GM12878 (cell line): Measurements from ENCODE around the gene ABI3.

Experiments
- EP300 ChIP-seq, 2 experiments: fragments of 150-350 bp in 1 of 2; IDR thresholded peaks; 2 replicates each; pipeline ENCODE4 v1.6.1; 2011 to 2012; ENCODE audit warnings: low read depth in 2 of 2, low read length in 2 of 2, borderline replicate concordance in 1 of 2, improper control_type of control experiment in 1 of 2, inconsistent platforms in 1 of 2; ENCODE audit not compliant: control insufficient read depth in 1 of 2
- RBBP5 ChIP-seq: fragments of 200-600 bp; sonication (generic); conservative IDR thresholded peaks from 2 replicates; pipeline ENCODE4 v1.6.1; 2016
- STAT1 ChIP-seq: fragments of 450-650 bp; conservative IDR thresholded peaks from 2 replicates; pipeline ENCODE4 v1.6.1; 2014; ENCODE audit warnings: antibody characterized with exemption, mild to moderate bottlenecking
- USF1 ChIP-seq: IDR thresholded peaks from 2 replicates; pipeline ENCODE4 v1.6.1; 2011; ENCODE audit warnings: borderline replicate concordance, low read depth, mild to moderate bottlenecking, moderate library complexity, mixed read lengths, low read length; ENCODE audit not compliant: insufficient read depth; ENCODE audit errors: extremely low read length
- USF2 ChIP-seq: IDR thresholded peaks from 2 replicates; pipeline ENCODE4 v1.6.1; 2011; ENCODE audit warnings: low read depth, low read length, improper control_type of control experiment, borderline replicate concordance
- YY1 ChIP-seq: IDR thresholded peaks from 2 replicates; pipeline ENCODE4 v1.6.1; 2011; ENCODE audit warnings: low read depth, mild to moderate bottlenecking, low read length

- TF ChIP-seq STAT1 (no peak), USF2 (no peak), USF1 (no peak), YY1 (no peak), EP300 (IDR thresholded peaks at IDR 0.05; ENCODE audit: borderline replicate concordance in 1 of 2, control insufficient read depth in 1 of 2, low read depth in 2 of 2, low read length in 2 of 2) (no peak), RBBP5 (no peak)
These were observed 14.8 kb upstream of the ABI3 start for GRCh38 chr17:49195751-49196150.
